Uterus (tissue), 2 donors: Measurements from ENCODE around the gene PMIS2.

Experiments used
- CTCF ChIP-seq, 4 experiments: fragments of 200-600 bp in 2 of 4; fragments of 450-650 bp in 2 of 4; sonication (generic) in 2 of 4; IDR thresholded peaks; one replicate each; pipeline ENCODE4 v1.5.1; 2016 to 2019; ENCODE audit warnings: antibody characterized with exemption in 4 of 4, mild to moderate bottlenecking in 2 of 4, moderate library complexity in 1 of 4
- POLR2A ChIP-seq, 2 donors: fragments of 450-650 bp; IDR thresholded peaks; one replicate each; pipeline ENCODE4 v1.6.1; 2016; ENCODE audit warnings: antibody characterized with exemption in 2 of 2, mild to moderate bottlenecking in 1 of 2, moderate library complexity in 1 of 2

DNA sequence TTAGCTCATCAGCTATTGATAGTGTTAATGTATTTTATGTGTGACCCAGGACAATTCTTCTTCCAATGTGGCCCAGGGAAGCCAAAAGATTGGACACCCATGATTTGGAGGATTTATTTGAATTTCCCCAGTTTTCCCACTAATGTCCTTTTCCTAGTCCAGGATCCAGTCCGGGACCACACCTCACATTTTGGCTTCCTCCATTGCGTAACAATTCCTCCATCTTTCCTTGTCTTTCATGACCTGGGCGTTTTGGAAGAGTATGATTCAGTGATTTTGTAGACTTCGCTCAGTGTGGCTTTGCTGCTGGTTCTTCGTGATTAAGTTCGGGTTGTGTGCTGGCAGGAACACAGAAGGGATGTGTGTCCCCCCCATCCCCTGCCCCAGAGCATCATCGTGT lies 19.2 kb upstream of the PMIS2 start:
- no peak for TF ChIP-seq CTCF (IDR thresholded peaks at IDR 0.05)
- no peak for TF ChIP-seq POLR2A (IDR thresholded peaks at IDR 0.05)
